Dendritic cell treated with granulocyte-macrophage colony-stimulating factor and Interleukin-4, amounts not matched to agents 40 ng/mL and 50 ng/mL, for 4 days (primary cell): ENCODE measurements around the gene GID8.
A peak's percentile ranks its signal among the peaks of the same experiment; 100 is the strongest.

Source experiments
- H3K27ac Mint-ChIP-seq: one replicate; pipeline ENCODE4 v1.8.0; 2022; ENCODE audit warnings: mild to moderate bottlenecking, mixed read lengths
- H3K27me3 Mint-ChIP-seq: one replicate; pipeline ENCODE4 v1.8.0; 2022; ENCODE audit warnings: mild to moderate bottlenecking, mixed read lengths
- H3K36me3 Mint-ChIP-seq: one replicate; pipeline ENCODE4 v1.8.0; 2022; ENCODE audit warnings: low read depth, mixed read lengths
- H3K4me1 Mint-ChIP-seq: one replicate; pipeline ENCODE4 v1.8.0; 2022; ENCODE audit warnings: low read depth, mixed read lengths
- H3K4me3 Mint-ChIP-seq: one replicate; pipeline ENCODE4 v1.8.0; 2022; ENCODE audit warnings: mild to moderate bottlenecking, moderate library complexity, mixed read lengths
- H3K9me3 Mint-ChIP-seq: one replicate; pipeline ENCODE4 v1.8.0; 2022; ENCODE audit warnings: mixed read lengths
- intact Hi-C: fragments of 100-400 bp; cut with micrococcal nuclease; formaldehyde crosslinking; loops from one replicate; pipeline ENCODE4 v1.15.0; 2022

GID8 gene

GRCh38 chr20:62933966-62934365 is 4.0 kb upstream of the GID8 start:
- Mint-ChIP-seq H3K36me3 (peaks cover 19% of the 10 kb centered on the region), H3K9me3 (no peaks in the 10 kb centered on the region), H3K27ac (no peak overlapping the region), H3K4me3 (no peak overlapping the region), H3K27me3 (no peaks in the 10 kb centered on the region), H3K4me1 (peaks cover 48% of the 10 kb centered on the region)
- intact Hi-C loops, result no loop called here

GRCh38 chr20:62935204-62935967 is 2.6 kb upstream of the GID8 start:
- Mint-ChIP-seq H3K27ac (no peak overlapping the region), H3K4me1 (peaks cover 48% of the 10 kb centered on the region), H3K27me3 (no peaks in the 10 kb centered on the region), H3K36me3 (peaks cover 28% of the 10 kb centered on the region), H3K4me3 (no peak overlapping the region), H3K9me3 (no peaks in the 10 kb centered on the region)
- intact Hi-C loops, result loop anchor here (5.0 kb wide), 1 partner anchor 33 kb away; no protein-coding TSS in a partner anchor

GRCh38 chr20:62935968-62936585 is 1.9 kb upstream of the GID8 start:
- H3K36me3 Mint-ChIP-seq, result peaks cover 33% of the 10 kb centered on the region
- intact Hi-C loops, result loop anchor here (5.0 kb wide), 1 partner anchor 34 kb away; no protein-coding TSS in a partner anchor
- peak overlapping the region; percentile 96 for H3K4me3 Mint-ChIP-seq
- H3K27me3 Mint-ChIP-seq, result no peaks in the 10 kb centered on the region
- peak overlapping the region; percentile 91 for H3K27ac Mint-ChIP-seq
- H3K9me3 Mint-ChIP-seq, result no peaks in the 10 kb centered on the region
- peaks cover 41% of the 10 kb centered on the region for H3K4me1 Mint-ChIP-seq

- Mint-ChIP-seq H3K9me3 (no peaks in the 10 kb centered on the region), H3K36me3 (peaks cover 47% of the 10 kb centered on the region), H3K4me1 (peaks cover 43% of the 10 kb centered on the region), H3K4me3 (peak overlapping the region; percentile 96), H3K27me3 (no peaks in the 10 kb centered on the region), H3K27ac (peak overlapping the region; percentile 91)
- intact Hi-C loops, result loop anchor here (2.0 to 5.0 kb wide), 2 partner anchors 15 to 35 kb away; partner anchors contain the start of gene SLC17A9
Observed at GRCh38 chr20:62937268-62938104, 461 bp upstream of the GID8 start.

GRCh38 chr20:62940875-62941274 is 2.9 kb downstream of the GID8 start:
- peaks cover 81% of the 10 kb centered on the region for H3K36me3 Mint-ChIP-seq
- H3K4me1 Mint-ChIP-seq, result peaks cover 35% of the 10 kb centered on the region
- H3K27me3 Mint-ChIP-seq, result no peaks in the 10 kb centered on the region
- H3K9me3 Mint-ChIP-seq, result no peaks in the 10 kb centered on the region
- intact Hi-C loops, result no loop called here
- H3K4me3 Mint-ChIP-seq, result no peak overlapping the region
- no peak overlapping the region for H3K27ac Mint-ChIP-seq

GRCh38 chr20:62941792-62942191 is 3.8 kb downstream of the GID8 start:
- peaks cover 35% of the 10 kb centered on the region for H3K4me1 Mint-ChIP-seq
- H3K27me3 Mint-ChIP-seq, result no peaks in the 10 kb centered on the region
- no peak overlapping the region for H3K4me3 Mint-ChIP-seq
- H3K9me3 Mint-ChIP-seq, result no peaks in the 10 kb centered on the region
- no peak overlapping the region for H3K27ac Mint-ChIP-seq
- intact Hi-C loops, result no loop called here
- H3K36me3 Mint-ChIP-seq, result peaks cover 90% of the 10 kb centered on the region

GRCh38 chr20:62942456-62942855 is 4.5 kb downstream of the GID8 start:
- H3K36me3 Mint-ChIP-seq, result peaks cover 91% of the 10 kb centered on the region

GRCh38 chr20:62943396-62943795 is 5.4 kb downstream of the GID8 start:
- Mint-ChIP-seq H3K4me3 (no peak overlapping the region), H3K9me3 (no peaks in the 10 kb centered on the region), H3K4me1 (peaks cover 31% of the 10 kb centered on the region), H3K27me3 (no peaks in the 10 kb centered on the region), H3K27ac (no peak overlapping the region), H3K36me3 (peaks cover 95% of the 10 kb centered on the region)
- intact Hi-C loops, result no loop called here

More at GRCh38 chr20:62942456-62942855, 4.5 kb downstream of the GID8 start:
- intact Hi-C loops, result no loop called here
- H3K27ac Mint-ChIP-seq, result no peak overlapping the region
- H3K4me3 Mint-ChIP-seq, result no peak overlapping the region
- H3K4me1 Mint-ChIP-seq, result peaks cover 31% of the 10 kb centered on the region
- no peaks in the 10 kb centered on the region for H3K9me3 Mint-ChIP-seq
- H3K27me3 Mint-ChIP-seq, result no peaks in the 10 kb centered on the region

- Mint-ChIP-seq H3K4me1 (peaks cover 23% of the 10 kb centered on the region), H3K9me3 (peaks cover 8% of the 10 kb centered on the region), H3K27ac (no peak overlapping the region), H3K27me3 (no peaks in the 10 kb centered on the region), H3K36me3 (peaks cover 98% of the 10 kb centered on the region), H3K4me3 (no peak overlapping the region)
- intact Hi-C loops, result no loop called here
Observed at GRCh38 chr20:62944184-62944583, 6.2 kb downstream of the GID8 start.

GRCh38 chr20:62944746-62945145 is 6.8 kb downstream of the GID8 start:
- Mint-ChIP-seq H3K4me3 (no peak overlapping the region), H3K9me3 (peaks cover 9% of the 10 kb centered on the region), H3K36me3 (peaks cover 97% of the 10 kb centered on the region), H3K27ac (no peak overlapping the region), H3K4me1 (peaks cover 19% of the 10 kb centered on the region), H3K27me3 (no peaks in the 10 kb centered on the region)
- intact Hi-C loops, result no loop called here

GRCh38 chr20:62945771-62946339 is 7.9 kb downstream of the GID8 start:
- intact Hi-C loops, result no loop called here
- no peaks in the 10 kb centered on the region for H3K27me3 Mint-ChIP-seq
- H3K4me1 Mint-ChIP-seq, result peaks cover 26% of the 10 kb centered on the region
- peaks cover 99% of the 10 kb centered on the region for H3K36me3 Mint-ChIP-seq
- H3K9me3 Mint-ChIP-seq, result peaks cover 9% of the 10 kb centered on the region
- H3K27ac Mint-ChIP-seq, result no peak overlapping the region
- H3K4me3 Mint-ChIP-seq, result no peak overlapping the region

- intact Hi-C loops, result no loop called here
- no peaks in the 10 kb centered on the region for H3K27me3 Mint-ChIP-seq
- peaks cover 9% of the 10 kb centered on the region for H3K9me3 Mint-ChIP-seq
- H3K4me3 Mint-ChIP-seq, result no peak overlapping the region
- peaks cover 92% of the 10 kb centered on the region for H3K36me3 Mint-ChIP-seq
- peaks cover 28% of the 10 kb centered on the region for H3K4me1 Mint-ChIP-seq
- H3K27ac Mint-ChIP-seq, result no peak overlapping the region
Observed at GRCh38 chr20:62946918-62947317, 9.0 kb downstream of the GID8 start.

- Mint-ChIP-seq H3K4me3 (no peak overlapping the region), H3K27ac (no peak overlapping the region), H3K4me1 (peaks cover 29% of the 10 kb centered on the region), H3K27me3 (no peaks in the 10 kb centered on the region), H3K9me3 (peaks cover 9% of the 10 kb centered on the region), H3K36me3 (peaks cover 84% of the 10 kb centered on the region)
- intact Hi-C loops, result no loop called here
Observed at GRCh38 chr20:62947532-62948300, 9.8 kb downstream of the GID8 start.
